ENCODE results near the gene SMARCD1.

DNA sequence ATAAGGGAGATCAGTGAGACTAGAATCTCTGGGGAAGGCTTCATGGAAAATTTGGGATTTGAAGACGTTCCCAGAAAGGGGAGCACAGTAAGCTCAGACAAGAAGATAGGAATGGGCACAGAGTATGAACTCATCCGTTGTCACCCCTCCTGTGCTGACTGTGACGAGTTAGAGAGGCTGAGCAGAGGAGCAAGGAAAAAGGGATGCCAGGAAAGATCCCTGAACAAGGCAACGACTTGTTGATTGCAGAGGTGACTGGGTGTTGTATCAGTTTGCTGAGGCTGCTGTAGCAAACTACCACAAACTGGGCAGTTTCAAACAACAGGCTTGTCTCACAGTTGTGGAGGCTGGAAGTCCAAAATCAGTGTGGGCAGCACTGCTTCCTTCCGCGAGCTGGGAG, 12.8 kb downstream of the SMARCD1 start:
- TF ChIP-seq CTCF (IDR thresholded peaks at IDR 0.05) = no peak
- no peak for TF ChIP-seq POLR2A (IDR thresholded peaks at IDR 0.05)

Data from adrenal gland (tissue), 5 donors.